Measurements from ENCODE around the gene NKX6-2.

Gene NKX6-2

DNA sequence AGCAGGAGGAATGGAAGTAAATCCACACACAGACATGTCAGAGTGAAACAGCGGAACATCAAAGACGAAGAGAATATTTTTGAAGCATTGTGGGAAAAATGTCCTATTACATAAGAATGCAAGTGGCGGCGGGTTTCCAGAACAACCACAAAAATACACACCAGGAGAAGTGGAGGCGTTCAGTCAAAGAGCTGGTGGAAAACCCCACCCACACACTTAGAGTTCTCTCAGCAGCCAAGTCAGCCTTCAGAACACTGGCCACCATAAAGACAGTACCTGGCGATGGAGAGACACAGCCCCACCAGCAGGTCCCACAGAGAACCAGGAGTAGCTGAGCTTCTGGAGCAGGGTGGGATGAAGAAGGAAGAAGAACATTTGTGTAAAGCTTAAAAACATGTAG lies 23.7 kb downstream of the NKX6-2 start:
- Mint-ChIP-seq H3K4me3 (no peak overlapping the region), H3K36me3 (peaks cover 12% of the 10 kb centered on the region), H3K4me1 (peaks cover 26% of the 10 kb centered on the region), H3K9me3 (no peaks in the 10 kb centered on the region), H3K27me3 (no peaks in the 10 kb centered on the region), H3K27ac (peak overlapping the region; percentile 13)

DNA sequence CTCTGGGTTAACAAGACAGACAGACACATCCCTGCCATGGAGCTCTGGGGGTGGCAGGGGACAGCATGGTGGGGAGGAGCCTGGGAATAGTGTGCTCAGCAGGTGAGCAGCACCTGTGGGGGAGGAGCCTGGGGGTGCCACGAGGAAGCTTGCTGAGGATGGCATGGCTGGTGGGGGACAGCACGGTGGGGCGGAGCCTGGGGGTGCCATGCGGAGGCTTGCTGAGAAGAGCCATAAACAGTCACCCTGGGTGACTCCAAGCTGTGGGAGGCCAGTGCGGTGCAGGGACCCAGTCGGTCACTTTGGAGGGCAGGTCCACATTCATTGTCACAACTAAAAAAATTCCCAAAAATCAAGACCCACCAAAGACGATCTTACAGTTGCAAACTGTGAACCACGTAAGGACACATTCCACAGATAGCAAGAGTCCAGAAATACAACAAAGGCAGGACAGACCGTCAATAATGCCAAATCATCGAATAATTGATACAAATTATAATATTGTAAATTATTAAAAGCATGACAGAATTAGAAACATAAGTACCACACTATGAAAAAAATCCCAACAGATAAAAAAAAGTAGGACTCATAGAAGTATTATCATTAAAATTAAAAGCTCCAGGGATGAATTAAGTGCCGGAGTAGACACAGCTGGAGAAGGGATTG lies 24.4 kb downstream of the NKX6-2 start:
- Mint-ChIP-seq H3K4me3 (no peak overlapping the region), H3K27me3 (no peaks in the 10 kb centered on the region), H3K9me3 (no peaks in the 10 kb centered on the region), H3K27ac (no peak overlapping the region), H3K4me1 (peaks cover 26% of the 10 kb centered on the region), H3K36me3 (peaks cover 12% of the 10 kb centered on the region)

DNA sequence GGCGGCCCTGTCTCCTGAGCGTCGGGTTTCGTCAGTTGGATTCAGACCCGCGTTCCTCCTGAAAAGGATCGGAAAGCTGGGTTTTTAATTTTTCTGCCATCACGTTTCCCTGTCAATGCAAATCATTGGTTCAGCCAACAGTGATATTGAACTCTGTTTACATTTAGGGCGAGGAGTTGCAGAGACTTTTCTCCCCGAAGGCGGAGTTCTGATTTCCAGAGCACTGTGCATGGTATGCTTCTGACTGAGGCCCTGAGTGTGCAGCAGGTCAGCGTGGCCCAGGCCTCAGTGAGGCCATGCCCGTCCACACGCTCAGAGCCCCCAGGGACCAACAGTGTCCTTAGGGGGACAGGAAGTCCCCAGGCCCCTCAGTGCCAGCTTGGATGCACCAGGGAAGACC lies 27.1 kb downstream of the NKX6-2 start:
- Mint-ChIP-seq H3K27me3 (no peaks in the 10 kb centered on the region), H3K4me1 (peaks cover 23% of the 10 kb centered on the region), H3K27ac (no peak overlapping the region), H3K36me3 (peaks cover 19% of the 10 kb centered on the region), H3K4me3 (no peak overlapping the region), H3K9me3 (no peaks in the 10 kb centered on the region)

DNA sequence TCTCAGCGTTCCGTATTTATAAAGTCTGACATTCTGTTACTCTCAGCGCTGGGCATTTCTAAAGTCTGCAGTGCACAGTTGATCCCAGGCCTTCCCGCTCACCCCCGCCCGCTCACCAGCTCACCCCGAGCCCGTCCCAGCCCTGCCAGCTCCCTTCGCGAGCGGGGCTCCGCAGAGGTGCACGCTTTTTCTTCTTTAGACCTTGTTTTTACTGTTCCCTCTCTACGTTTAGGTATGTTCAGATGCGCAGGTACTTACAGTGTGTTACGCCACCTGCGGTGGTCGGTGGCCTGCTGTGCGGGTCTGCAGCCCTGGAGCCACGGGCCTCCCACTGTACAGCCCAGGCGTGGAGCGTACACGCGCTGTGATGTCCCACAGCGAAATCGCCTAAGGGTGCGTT lies 28.8 kb downstream of the NKX6-2 start:
- Mint-ChIP-seq H3K9me3 (no peaks in the 10 kb centered on the region), H3K4me3 (no peak overlapping the region), H3K27me3 (no peaks in the 10 kb centered on the region), H3K27ac (no peak overlapping the region), H3K4me1 (peaks cover 16% of the 10 kb centered on the region), H3K36me3 (peaks cover 16% of the 10 kb centered on the region)

- no peaks in the 10 kb centered on the region for H3K27me3 Mint-ChIP-seq
- H3K4me3 Mint-ChIP-seq = no peak overlapping the region
- H3K36me3 Mint-ChIP-seq = peaks cover 14% of the 10 kb centered on the region
- no peaks in the 10 kb centered on the region for H3K9me3 Mint-ChIP-seq
- peaks cover 11% of the 10 kb centered on the region for H3K4me1 Mint-ChIP-seq
- H3K27ac Mint-ChIP-seq = no peak overlapping the region
Observed at GRCh38 chr10:132756591-132756990, 29.4 kb downstream of the NKX6-2 start.

GRCh38 chr10:132755166-132755711 lies 30.7 kb downstream of the NKX6-2 start:
- no peak overlapping the region for H3K4me3 Mint-ChIP-seq
- no peaks in the 10 kb centered on the region for H3K9me3 Mint-ChIP-seq
- H3K36me3 Mint-ChIP-seq = peaks cover 14% of the 10 kb centered on the region

DNA sequence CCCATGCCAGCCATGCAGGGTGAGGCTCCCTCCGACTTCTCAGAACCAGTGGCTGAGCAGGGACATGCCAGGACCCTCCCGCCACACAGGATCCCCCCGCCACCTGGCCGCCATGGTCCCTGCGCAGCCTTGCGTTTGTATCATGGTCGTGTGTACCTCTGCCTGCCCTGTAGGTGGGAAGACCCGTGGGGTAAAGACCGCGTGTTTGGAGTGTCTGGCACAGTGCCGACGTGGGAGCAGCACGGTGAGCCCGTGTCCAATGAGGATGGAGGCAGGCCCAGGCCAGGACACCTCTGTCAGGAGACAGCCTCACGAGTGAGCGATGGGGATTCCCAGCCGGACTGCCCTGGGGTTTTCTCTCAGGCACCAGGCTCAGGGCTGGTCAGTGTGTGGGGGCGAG lies 31.9 kb downstream of the NKX6-2 start:
- Mint-ChIP-seq H3K9me3 (no peaks in the 10 kb centered on the region), H3K27me3 (no peaks in the 10 kb centered on the region), H3K27ac (no peak overlapping the region), H3K4me1 (no peaks in the 10 kb centered on the region), H3K4me3 (no peak overlapping the region), H3K36me3 (peaks cover 14% of the 10 kb centered on the region)

More at GRCh38 chr10:132755166-132755711, 30.7 kb downstream of the NKX6-2 start:
- no peaks in the 10 kb centered on the region for H3K4me1 Mint-ChIP-seq
- H3K27me3 Mint-ChIP-seq = no peaks in the 10 kb centered on the region
- H3K27ac Mint-ChIP-seq = no peak overlapping the region

GRCh38 chr10:132753596-132753995 lies 32.4 kb downstream of the NKX6-2 start:
- H3K27ac Mint-ChIP-seq = no peak overlapping the region

GRCh38 chr10:132752961-132753360 lies 33.0 kb downstream of the NKX6-2 start:
- H3K9me3 Mint-ChIP-seq = no peaks in the 10 kb centered on the region
- H3K27me3 Mint-ChIP-seq = no peaks in the 10 kb centered on the region
- no peaks in the 10 kb centered on the region for H3K4me1 Mint-ChIP-seq
- H3K36me3 Mint-ChIP-seq = peaks cover 16% of the 10 kb centered on the region
- no peak overlapping the region for H3K4me3 Mint-ChIP-seq
- no peak overlapping the region for H3K27ac Mint-ChIP-seq

More at GRCh38 chr10:132753596-132753995, 32.4 kb downstream of the NKX6-2 start:
- peaks cover 14% of the 10 kb centered on the region for H3K36me3 Mint-ChIP-seq
- no peak overlapping the region for H3K4me3 Mint-ChIP-seq
- H3K9me3 Mint-ChIP-seq = no peaks in the 10 kb centered on the region
- no peaks in the 10 kb centered on the region for H3K4me1 Mint-ChIP-seq
- no peaks in the 10 kb centered on the region for H3K27me3 Mint-ChIP-seq

GRCh38 chr10:132752378-132752777 lies 33.6 kb downstream of the NKX6-2 start:
- Mint-ChIP-seq H3K27ac (no peak overlapping the region), H3K4me3 (no peak overlapping the region), H3K4me1 (no peaks in the 10 kb centered on the region), H3K36me3 (peaks cover 16% of the 10 kb centered on the region), H3K9me3 (no peaks in the 10 kb centered on the region), H3K27me3 (no peaks in the 10 kb centered on the region)

DNA sequence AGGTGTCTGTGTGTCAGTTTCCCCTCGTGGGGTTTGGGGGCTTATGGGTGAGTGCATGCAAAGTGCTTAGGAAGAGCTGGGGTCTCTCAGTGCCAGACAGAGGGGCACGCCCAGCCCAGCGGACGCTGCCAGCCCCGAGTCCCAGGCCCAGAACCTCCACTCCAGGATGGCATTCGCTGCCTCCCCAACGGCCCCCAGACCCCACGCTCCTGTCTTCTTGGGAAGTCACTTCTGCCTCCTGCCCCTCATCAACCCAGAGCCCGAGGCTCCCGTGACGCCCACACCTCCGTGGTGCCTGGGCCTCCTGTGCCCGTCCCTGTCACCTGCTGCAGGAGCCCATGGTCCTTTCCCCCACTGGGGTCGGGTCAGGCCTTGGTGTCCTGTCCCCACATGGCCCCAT lies 35.0 kb downstream of the NKX6-2 start:
- Mint-ChIP-seq H3K27me3 (no peaks in the 10 kb centered on the region), H3K9me3 (no peaks in the 10 kb centered on the region), H3K4me3 (no peak overlapping the region), H3K27ac (no peak overlapping the region), H3K36me3 (peaks cover 12% of the 10 kb centered on the region), H3K4me1 (no peaks in the 10 kb centered on the region)

GRCh38 chr10:132749371-132749795 lies 36.6 kb downstream of the NKX6-2 start:
- no peaks in the 10 kb centered on the region for H3K27me3 Mint-ChIP-seq
- no peaks in the 10 kb centered on the region for H3K9me3 Mint-ChIP-seq
- no peak overlapping the region for H3K27ac Mint-ChIP-seq
- H3K4me1 Mint-ChIP-seq = no peaks in the 10 kb centered on the region
- peaks cover 2% of the 10 kb centered on the region for H3K36me3 Mint-ChIP-seq
- no peak overlapping the region for H3K4me3 Mint-ChIP-seq

- Mint-ChIP-seq H3K27ac (no peak overlapping the region), H3K9me3 (no peaks in the 10 kb centered on the region), H3K36me3 (peaks cover 2% of the 10 kb centered on the region), H3K4me3 (no peak overlapping the region), H3K27me3 (no peaks in the 10 kb centered on the region), H3K4me1 (no peaks in the 10 kb centered on the region)
Observed at GRCh38 chr10:132748545-132749370, 37.2 kb downstream of the NKX6-2 start.

DNA sequence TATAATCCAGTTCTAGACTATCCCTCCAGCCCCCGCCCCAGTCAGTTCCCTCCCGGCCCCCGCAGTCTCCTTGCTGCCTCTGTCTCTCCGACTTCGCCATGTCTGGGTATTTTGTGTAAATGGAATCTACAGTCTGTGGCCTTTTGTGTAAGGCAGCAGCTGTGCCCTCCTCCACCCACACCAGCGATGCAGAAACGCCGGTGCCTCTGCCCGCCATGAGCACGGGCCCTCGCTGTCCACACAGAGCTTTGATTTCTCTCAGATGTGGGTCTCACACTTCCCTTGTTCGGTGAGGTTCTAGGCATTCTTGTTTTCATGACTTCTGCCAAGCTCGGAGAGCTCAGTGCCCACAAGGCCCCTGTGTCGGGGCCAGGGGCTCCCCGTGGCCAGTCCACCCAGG lies 37.8 kb downstream of the NKX6-2 start:
- Mint-ChIP-seq H3K4me3 (no peak overlapping the region), H3K4me1 (no peaks in the 10 kb centered on the region), H3K9me3 (no peaks in the 10 kb centered on the region), H3K36me3 (peaks cover 2% of the 10 kb centered on the region), H3K27ac (no peak overlapping the region), H3K27me3 (no peaks in the 10 kb centered on the region)

DNA sequence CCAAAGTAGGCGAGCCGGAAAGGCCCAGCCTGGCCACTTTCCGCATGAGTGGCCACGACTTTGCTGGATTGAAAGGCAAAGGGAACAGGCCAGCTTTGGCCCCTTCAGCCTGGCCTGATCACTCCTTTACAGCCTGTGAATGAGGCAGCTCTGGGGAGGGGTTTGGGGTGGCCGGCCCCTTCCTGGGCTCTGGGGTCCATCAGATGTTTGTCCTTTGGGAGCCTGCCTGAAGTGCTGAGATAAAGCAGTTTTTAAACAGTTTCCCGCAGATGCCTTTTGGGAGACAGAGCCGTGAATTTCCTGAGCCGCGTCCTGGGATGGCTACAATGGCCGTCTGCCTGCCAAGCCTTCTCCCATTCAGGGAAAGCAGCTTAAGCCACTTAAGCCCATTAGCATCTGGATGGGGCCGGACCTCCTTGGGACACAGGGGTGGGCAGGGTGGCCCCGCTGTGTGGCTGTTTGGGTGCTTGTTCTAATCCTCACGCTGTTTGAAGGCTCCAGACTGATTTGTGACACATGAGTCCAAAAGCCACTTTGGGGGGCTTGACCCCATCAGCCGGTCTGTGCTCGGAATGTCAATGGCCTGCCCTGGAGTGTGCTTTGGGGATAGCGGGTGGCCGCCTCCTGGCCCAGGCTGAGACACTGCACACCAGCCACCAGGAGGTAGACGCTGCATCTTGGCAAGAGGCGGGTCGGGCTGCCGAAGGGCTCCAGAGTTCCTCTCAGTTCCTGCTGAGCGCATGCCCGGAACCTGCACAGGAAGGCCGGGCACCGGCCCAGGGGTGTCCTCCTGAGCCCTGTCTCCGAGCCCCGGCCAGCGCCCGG lies 38.9 kb downstream of the NKX6-2 start:
- Mint-ChIP-seq H3K27ac (no peak overlapping the region), H3K9me3 (no peaks in the 10 kb centered on the region), H3K4me3 (no peak overlapping the region), H3K27me3 (no peaks in the 10 kb centered on the region), H3K36me3 (peaks cover 2% of the 10 kb centered on the region), H3K4me1 (no peaks in the 10 kb centered on the region)

Measured in activated naive CD4-positive, alpha-beta T cell treated with anti-CD3 and anti-CD28 coated beads, Interleukin-2, amount 50 U/mL, for 24 hours (primary cell).